ENCODE data around the gene YTHDF1.

Gene YTHDF1

DNA sequence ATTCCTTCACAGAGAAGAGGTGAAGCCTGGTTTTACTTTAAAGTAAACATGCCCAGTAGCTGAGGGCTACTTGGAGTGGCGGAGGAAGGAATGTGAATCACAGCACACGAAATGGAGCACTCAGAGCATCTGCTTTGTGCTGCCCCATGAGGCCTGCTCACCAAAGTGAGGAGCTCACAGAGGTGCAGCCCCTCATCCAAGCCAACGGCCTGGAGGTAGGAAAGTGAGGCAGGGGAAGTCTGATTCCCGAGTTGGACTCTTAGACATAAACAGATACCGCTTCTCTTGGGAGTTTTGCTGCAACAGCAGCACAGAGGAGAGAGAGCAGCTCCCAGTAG is 3.6 kb downstream of the YTHDF1 start:
- H3K27ac ChIP-seq: peak overlapping the region; percentile 99; the same call in 1 of the 2 replicates
- TF ChIP-seq, protein P1, sequence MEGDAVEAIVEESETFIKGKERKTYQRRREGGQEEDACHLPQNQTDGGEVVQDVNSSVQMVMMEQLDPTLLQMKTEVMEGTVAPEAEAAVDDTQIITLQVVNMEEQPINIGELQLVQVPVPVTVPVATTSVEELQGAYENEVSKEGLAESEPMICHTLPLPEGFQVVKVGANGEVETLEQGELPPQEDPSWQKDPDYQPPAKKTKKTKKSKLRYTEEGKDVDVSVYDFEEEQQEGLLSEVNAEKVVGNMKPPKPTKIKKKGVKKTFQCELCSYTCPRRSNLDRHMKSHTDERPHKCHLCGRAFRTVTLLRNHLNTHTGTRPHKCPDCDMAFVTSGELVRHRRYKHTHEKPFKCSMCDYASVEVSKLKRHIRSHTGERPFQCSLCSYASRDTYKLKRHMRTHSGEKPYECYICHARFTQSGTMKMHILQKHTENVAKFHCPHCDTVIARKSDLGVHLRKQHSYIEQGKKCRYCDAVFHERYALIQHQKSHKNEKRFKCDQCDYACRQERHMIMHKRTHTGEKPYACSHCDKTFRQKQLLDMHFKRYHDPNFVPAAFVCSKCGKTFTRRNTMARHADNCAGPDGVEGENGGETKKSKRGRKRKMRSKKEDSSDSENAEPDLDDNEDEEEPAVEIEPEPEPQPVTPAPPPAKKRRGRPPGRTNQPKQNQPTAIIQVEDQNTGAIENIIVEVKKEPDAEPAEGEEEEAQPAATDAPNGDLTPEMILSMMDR (conservative IDR thresholded peaks at IDR 0.05): no peak

DNA sequence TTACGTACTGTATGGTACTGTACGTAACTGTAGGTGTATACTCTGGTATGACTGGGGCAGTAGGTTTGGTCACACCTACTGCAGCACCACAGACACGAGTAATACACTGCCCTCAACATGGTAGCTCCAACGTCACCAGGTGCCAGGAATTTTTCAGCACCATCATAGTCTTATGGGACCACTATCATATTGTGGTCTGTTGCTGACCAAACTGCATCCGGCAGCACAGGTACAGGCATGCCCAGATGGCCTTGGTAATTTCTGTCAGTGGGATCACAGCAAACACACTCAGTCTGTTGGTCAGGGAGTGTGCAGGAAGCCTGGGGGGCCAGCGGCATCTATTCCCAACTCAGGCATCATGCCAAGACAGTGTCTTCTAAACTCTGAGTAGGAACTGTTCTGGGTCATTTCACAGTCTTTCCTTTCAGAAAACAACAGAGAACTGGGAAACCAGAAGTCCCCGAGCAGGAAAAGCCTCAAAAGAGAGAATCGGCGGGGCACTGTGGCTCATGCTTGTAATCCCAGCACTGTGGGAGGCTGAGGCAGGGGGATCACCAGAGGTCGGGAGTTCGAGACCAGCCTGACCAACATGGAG is 5.8 kb downstream of the YTHDF1 start:
- TF ChIP-seq, protein P1 (conservative IDR thresholded peaks at IDR 0.05): no peak
- peak overlapping the region; percentile 99 for H3K27ac ChIP-seq

DNA sequence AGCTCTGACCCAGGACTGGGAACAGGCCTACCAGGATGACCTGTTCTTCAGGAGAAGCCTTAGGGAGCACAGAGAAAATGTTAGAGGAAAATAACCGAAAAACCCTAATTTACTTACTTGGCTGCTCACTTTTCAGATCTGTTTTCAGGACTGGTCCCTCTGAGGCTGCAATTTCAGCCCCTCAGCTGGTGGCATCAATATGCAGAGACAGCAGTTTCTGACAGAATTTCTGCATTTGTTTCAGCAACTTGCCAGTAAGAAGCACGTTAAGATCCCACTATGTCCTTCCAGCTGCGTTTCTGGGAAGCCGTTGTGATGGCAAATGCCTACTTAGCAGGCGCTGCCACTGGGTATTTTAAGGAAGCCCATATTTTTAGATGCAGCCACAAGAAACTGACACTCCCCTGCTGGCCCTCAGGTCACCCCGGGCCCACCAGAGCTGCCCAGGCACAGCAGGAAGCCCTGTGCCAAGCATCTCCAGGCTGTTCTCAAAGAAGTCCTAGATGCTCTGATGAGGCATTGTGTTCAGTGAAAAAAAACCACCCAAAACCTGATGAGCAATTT is 7.5 kb downstream of the YTHDF1 start:
- H3K27ac ChIP-seq: peak overlapping the region; percentile 99
- TF ChIP-seq, protein P1 (conservative IDR thresholded peaks at IDR 0.05): no peak

DNA sequence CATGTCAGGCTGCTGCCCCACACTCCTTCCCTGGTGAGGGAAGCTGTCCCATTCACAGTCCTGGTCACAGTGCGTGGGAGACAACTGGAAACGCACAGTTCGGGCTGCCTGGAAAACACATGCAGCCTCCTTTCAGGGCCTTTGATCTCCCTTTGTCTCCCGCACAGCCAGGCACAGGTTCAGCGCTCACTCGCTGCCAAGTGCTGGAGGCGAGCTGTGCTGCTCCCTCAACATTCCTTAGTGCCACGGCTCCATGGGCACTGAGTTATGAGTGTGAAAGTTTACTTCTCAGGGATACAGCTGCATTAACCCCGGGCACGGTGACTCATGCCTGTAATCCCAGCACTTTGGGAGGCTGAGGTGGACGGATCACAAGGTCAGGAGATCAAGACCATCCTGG is 9.1 kb downstream of the YTHDF1 start:
- H3K27ac ChIP-seq: peak overlapping the region; percentile 99
- TF ChIP-seq, protein P1 (conservative IDR thresholded peaks at IDR 0.05): no peak

GRCh38 chr20:63205896-63206295 is 10.0 kb downstream of the YTHDF1 start:
- H3K27ac ChIP-seq: no peak overlapping the region; the same call in 1 of the 2 replicates
- TF ChIP-seq, protein P1 (conservative IDR thresholded peaks at IDR 0.05): no peak

DNA sequence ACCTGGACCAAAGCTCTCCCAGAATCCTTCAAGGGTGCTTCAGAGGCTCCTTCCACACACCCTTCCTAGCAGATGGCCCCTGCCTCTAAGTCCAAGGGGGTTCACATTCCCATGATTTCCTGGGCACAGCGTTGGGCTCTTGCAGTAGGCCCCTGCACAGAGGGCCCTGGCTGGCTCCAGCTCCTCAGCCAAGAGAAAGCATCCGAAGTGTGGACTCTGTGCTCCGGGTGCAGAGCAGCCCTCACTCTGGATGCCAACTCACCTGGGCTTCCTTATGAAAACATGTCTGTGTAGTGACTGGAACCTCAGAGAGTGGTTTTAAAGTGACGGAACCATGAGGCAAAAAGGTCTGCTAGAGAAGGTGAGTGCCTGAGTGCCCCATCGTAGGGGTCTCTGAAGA is 11.6 kb downstream of the YTHDF1 start:
- TF ChIP-seq, protein P1 (conservative IDR thresholded peaks at IDR 0.05): no peak
- H3K27ac ChIP-seq: no peak overlapping the region

- TF ChIP-seq, protein P1 (conservative IDR thresholded peaks at IDR 0.05): no peak
- H3K27ac ChIP-seq: no peak overlapping the region
Measured at GRCh38 chr20:63202811-63203526, 13.0 kb downstream of the YTHDF1 start.
